Spleen (tissue), 7 donors: Measurements from ENCODE around the gene TMEM107.

Source experiments
- POLR2A ChIP-seq, 3 donors: fragments of 450-650 bp; IDR thresholded peaks; one replicate each; pipeline ENCODE4 v1.5.1; 2017; ENCODE audit warnings: antibody characterized with exemption in 3 of 3, mild to moderate bottlenecking in 1 of 3
- TF ChIP-seq, protein P1 (sequence below), 11 experiments: fragments of 200-600 bp in 7 of 11; fragments of 450-650 bp in 4 of 11; sonication (generic) in 4 of 11; IDR thresholded peaks in 8 of 11; conservative IDR thresholded peaks in 3 of 11; 1 replicate in 7 of 11; 2 replicates in 4 of 11; pipeline versions ENCODE4 v1.4.0 to v1.8.0; 2016 to 2021; ENCODE audit warnings: antibody characterized with exemption in 11 of 11, inconsistent platforms in 4 of 11, mild to moderate bottlenecking in 1 of 11
- donor health status: DM: no; HTN: no; CAD: no; lungs with moderate emphysema.
- donor health status: DM: no; HTN: no; CAD: no.
- donor health status: DM: no; HTN: no; CAD: no.

- no peak for TF ChIP-seq POLR2A (IDR thresholded peaks at IDR 0.05)
- TF ChIP-seq, protein P1, sequence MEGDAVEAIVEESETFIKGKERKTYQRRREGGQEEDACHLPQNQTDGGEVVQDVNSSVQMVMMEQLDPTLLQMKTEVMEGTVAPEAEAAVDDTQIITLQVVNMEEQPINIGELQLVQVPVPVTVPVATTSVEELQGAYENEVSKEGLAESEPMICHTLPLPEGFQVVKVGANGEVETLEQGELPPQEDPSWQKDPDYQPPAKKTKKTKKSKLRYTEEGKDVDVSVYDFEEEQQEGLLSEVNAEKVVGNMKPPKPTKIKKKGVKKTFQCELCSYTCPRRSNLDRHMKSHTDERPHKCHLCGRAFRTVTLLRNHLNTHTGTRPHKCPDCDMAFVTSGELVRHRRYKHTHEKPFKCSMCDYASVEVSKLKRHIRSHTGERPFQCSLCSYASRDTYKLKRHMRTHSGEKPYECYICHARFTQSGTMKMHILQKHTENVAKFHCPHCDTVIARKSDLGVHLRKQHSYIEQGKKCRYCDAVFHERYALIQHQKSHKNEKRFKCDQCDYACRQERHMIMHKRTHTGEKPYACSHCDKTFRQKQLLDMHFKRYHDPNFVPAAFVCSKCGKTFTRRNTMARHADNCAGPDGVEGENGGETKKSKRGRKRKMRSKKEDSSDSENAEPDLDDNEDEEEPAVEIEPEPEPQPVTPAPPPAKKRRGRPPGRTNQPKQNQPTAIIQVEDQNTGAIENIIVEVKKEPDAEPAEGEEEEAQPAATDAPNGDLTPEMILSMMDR (IDR thresholded peaks at IDR 0.05 in 8 of 11, conservative IDR thresholded peaks at IDR 0.05 in 3 of 11): no peak
Observed at GRCh38 chr17:8149419-8150193, 26.6 kb downstream of the TMEM107 start.
